SU-DHL-6 (cell line): Measurements from ENCODE around the gene PRKCE.

Experiments used
- H2AFZ ChIP-seq: fragments of 200-600 bp; sonication (generic); 2 replicates; pipeline ENCODE4 v1.6.1; 2014; ENCODE audit warnings: low read depth, mild to moderate bottlenecking, moderate library complexity, mixed read lengths, antibody characterized with exemption, low read length; ENCODE audit not compliant: severe bottlenecking
- H3F3A ChIP-seq: fragments of 200-600 bp; shearing (Covaris generic); 2 replicates; pipeline ENCODE4 v1.6.0; 2016; ENCODE audit warnings: antibody characterized with exemption, mild to moderate bottlenecking; ENCODE audit not compliant: insufficient read depth
- H3K27ac ChIP-seq: fragments of 200-600 bp; sonication (generic); 2 replicates; pipeline ENCODE4 v1.5.1; 2016; ENCODE audit warnings: low read depth, mild to moderate bottlenecking, low read length, moderate library complexity, mixed read lengths
- H3K27me3 ChIP-seq: fragments of 200-600 bp; sonication (generic), shearing (Covaris generic); 2 replicates; pipeline ENCODE4 v1.6.0; 2014; ENCODE audit warnings: mild to moderate bottlenecking, low read length
- H3K36me3 ChIP-seq: fragments of 200-600 bp; sonication (generic); 2 replicates; pipeline ENCODE4 v1.6.1; 2014; ENCODE audit warnings: mild to moderate bottlenecking, low read length, mixed read lengths
- H3K4me2 ChIP-seq: fragments of 300-600, 200-600 bp; shearing (Covaris generic), sonication (generic); 2 replicates; pipeline ENCODE4 v1.6.0; 2014; ENCODE audit warnings: low read length, low read depth, mild to moderate bottlenecking; ENCODE audit not compliant: poor library complexity, severe bottlenecking
- H3K4me3 ChIP-seq: fragments of 200-600 bp; sonication (generic); 2 replicates; pipeline ENCODE4 v1.5.1; 2014; ENCODE audit warnings: antibody characterized with exemption, low read length, mild to moderate bottlenecking, mixed read lengths; ENCODE audit not compliant: insufficient read depth, poor library complexity, severe bottlenecking
- H3K79me2 ChIP-seq: fragments of 200-600 bp; sonication (generic); 2 replicates; pipeline ENCODE4 v1.6.1; 2014; ENCODE audit warnings: mild to moderate bottlenecking, low read length, moderate library complexity; ENCODE audit not compliant: insufficient read depth
- H3K9ac ChIP-seq: fragments of 200-600 bp; sonication (generic); 2 replicates; pipeline ENCODE4 v1.7.0; 2014; ENCODE audit warnings: mild to moderate bottlenecking, low read length
- H3K9me2 ChIP-seq: fragments of 200-600 bp; sonication (generic); replicated peaks from 2 replicates; pipeline ENCODE4 v1.6.1; 2014; ENCODE audit warnings: low read length; ENCODE audit not compliant: insufficient read depth
- H3K9me3 ChIP-seq: fragments of 200-600 bp; sonication (generic); 2 replicates; pipeline ENCODE4 v1.6.1; 2014; ENCODE audit warnings: low read length, mixed read lengths; ENCODE audit not compliant: insufficient read depth
- H4K20me1 ChIP-seq: fragments of 200-600 bp; sonication (generic); 2 replicates; pipeline ENCODE4 v1.6.1; 2014; ENCODE audit warnings: low read depth, mild to moderate bottlenecking, antibody characterized with exemption, low read length, moderate library complexity, mixed read lengths
- EZH2phosphoT487 ChIP-seq: fragments of 200-600 bp; sonication (generic), shearing (Covaris generic); conservative IDR thresholded peaks from 2 replicates; pipeline ENCODE4 v1.6.1; 2018; ENCODE audit warnings: mild to moderate bottlenecking, antibody characterized with exemption, low read length, moderate library complexity, mixed read lengths
- TF ChIP-seq, protein P1 (sequence below): fragments of 200-600 bp; sonication (generic); IDR thresholded peaks from one replicate; pipeline ENCODE4 v1.5.1; 2017; ENCODE audit warnings: antibody characterized with exemption, mild to moderate bottlenecking, low read length, moderate library complexity; ENCODE audit not compliant: insufficient read depth, poor library complexity, severe bottlenecking

Gene PRKCE

DNA sequence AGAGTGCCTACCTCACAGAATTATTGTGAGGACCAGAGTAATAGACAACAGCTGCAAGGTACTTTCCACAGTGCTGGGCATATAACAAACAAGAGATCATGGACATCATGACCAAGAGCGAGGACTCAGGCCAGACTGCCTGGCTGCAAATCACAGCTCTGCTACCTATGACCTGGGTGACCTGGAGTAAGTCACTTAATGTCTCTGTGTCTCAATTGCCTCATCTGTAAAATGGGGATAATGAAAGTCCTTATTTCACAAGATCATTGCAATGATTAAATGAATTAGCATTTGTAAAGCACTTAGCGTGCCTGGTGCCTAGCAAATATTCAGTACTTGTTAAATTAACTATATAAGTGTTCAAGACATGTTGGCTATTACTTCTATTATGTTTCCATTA lies 59.7 kb downstream of the PRKCE start:
- Histone ChIP-seq H3F3A (no peaks in the 10 kb centered on the region), H3K4me3 (no peak overlapping the region), H3K9me3 (no peaks in the 10 kb centered on the region), H4K20me1 (no peaks in the 10 kb centered on the region), H3K9ac (no peak overlapping the region), H3K9me2 (no peaks in the 10 kb centered on the region), H3K79me2 (no peaks in the 10 kb centered on the region), H3K4me2 (no peak overlapping the region), H3K27ac (no peak overlapping the region), H2AFZ (no peak overlapping the region), H3K27me3 (no peaks in the 10 kb centered on the region), H3K36me3 (no peaks in the 10 kb centered on the region)
- TF ChIP-seq EZH2phosphoT487: no peak
- TF ChIP-seq, protein P1, sequence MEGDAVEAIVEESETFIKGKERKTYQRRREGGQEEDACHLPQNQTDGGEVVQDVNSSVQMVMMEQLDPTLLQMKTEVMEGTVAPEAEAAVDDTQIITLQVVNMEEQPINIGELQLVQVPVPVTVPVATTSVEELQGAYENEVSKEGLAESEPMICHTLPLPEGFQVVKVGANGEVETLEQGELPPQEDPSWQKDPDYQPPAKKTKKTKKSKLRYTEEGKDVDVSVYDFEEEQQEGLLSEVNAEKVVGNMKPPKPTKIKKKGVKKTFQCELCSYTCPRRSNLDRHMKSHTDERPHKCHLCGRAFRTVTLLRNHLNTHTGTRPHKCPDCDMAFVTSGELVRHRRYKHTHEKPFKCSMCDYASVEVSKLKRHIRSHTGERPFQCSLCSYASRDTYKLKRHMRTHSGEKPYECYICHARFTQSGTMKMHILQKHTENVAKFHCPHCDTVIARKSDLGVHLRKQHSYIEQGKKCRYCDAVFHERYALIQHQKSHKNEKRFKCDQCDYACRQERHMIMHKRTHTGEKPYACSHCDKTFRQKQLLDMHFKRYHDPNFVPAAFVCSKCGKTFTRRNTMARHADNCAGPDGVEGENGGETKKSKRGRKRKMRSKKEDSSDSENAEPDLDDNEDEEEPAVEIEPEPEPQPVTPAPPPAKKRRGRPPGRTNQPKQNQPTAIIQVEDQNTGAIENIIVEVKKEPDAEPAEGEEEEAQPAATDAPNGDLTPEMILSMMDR: no peak

DNA sequence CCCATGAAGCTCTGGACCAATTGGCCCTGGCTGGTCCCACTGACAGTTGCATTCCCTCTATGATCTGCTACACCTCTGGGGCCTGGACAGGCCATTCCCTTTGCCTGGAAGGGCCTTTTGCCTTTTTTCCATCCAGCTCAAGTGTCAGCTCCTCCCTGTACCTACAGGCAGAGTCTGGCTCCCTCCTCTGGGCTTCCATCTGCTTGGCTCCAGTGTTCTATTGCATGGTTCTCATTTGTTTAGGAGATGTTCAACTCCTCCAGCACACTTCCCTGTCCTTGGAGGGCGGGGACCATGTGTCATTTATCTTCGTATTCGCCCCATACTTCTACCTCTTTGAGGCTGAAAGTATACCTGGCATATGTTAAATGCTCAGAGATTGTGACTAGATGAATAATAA lies 61.1 kb downstream of the PRKCE start:
- Histone ChIP-seq H3K36me3 (no peaks in the 10 kb centered on the region), H3F3A (no peaks in the 10 kb centered on the region), H3K9me2 (no peaks in the 10 kb centered on the region), H2AFZ (no peak overlapping the region), H3K4me2 (no peak overlapping the region), H3K79me2 (no peaks in the 10 kb centered on the region), H3K27ac (no peak overlapping the region), H3K27me3 (no peaks in the 10 kb centered on the region), H3K4me3 (no peak overlapping the region), H4K20me1 (no peaks in the 10 kb centered on the region), H3K9me3 (no peaks in the 10 kb centered on the region), H3K9ac (no peak overlapping the region)
- no peak for TF ChIP-seq EZH2phosphoT487
- TF ChIP-seq, protein P1: no peak

DNA sequence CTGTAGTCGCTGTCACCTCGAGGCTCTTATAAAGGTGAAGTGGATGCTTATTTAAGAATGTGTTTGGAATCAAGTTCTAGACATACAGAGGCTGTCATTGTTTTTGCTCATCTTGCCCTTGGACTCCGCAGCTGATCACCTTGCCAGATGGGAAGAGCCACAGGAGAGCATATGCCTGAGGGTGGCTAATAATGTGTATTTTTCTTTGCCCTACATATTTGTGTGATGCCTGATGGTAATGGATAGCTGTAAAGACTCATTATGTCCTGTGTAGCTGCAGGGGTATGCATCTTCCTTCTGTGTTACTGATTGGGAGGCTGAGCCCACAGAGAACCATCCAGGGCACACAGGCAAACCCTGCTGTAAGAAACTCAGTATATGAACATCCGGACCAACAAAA lies 61.7 kb downstream of the PRKCE start:
- Histone ChIP-seq H3K9me3 (no peaks in the 10 kb centered on the region), H3F3A (no peaks in the 10 kb centered on the region), H3K9me2 (no peaks in the 10 kb centered on the region), H3K4me3 (no peak overlapping the region), H2AFZ (no peak overlapping the region), H3K27me3 (no peaks in the 10 kb centered on the region), H3K4me2 (no peak overlapping the region), H3K79me2 (no peaks in the 10 kb centered on the region), H3K27ac (no peak overlapping the region), H3K9ac (no peak overlapping the region), H3K36me3 (no peaks in the 10 kb centered on the region), H4K20me1 (no peaks in the 10 kb centered on the region)
- TF ChIP-seq EZH2phosphoT487: no peak
- TF ChIP-seq, protein P1: no peak
